HepG2 (cell line): ENCODE measurements around the gene RING1. TPM values are rescaled to one million over a fixed set of nuclear protein-coding genes. Genes with fewer than 3 reads are reported as not detected.

ENCODE experiments used
- ATAC-seq: fragments of 200-7000 bp; cut with Tn5 transposase; 3 replicates; pipeline ENCODE4 v1.9.1; 2020; ENCODE audit warnings: mild to moderate bottlenecking, moderate library complexity
- BruUV-seq: library from RNA; stranded (reverse); fragments of 400-500 nt; replicated peaks from 2 replicates; lab custom pipeline; 2021; lab: Mats Ljungman, UMichigan
- CTCF ChIA-PET: fragments of 300-600 bp; formaldehyde crosslinking; extraction: SDS; loops from one replicate; lab custom pipeline; 2021; ENCODE audit warnings: low total read pairs, inconsistent platforms, low intra/inter-chr PET ratio; lab: Yijun Ruan, JAX
- POLR2A ChIA-PET: fragments of 350-600 bp; sonication (Branson Sonifier 250); formaldehyde crosslinking; loops from one replicate; lab custom pipeline; 2020; ENCODE audit warnings: antibody characterized with exemption, inconsistent platforms; lab: Yijun Ruan, JAX
- DNase-seq: peaks from one replicate; pipeline ENCODE4 v3.0.0-alpha.2; 2015; ENCODE audit warnings: low spot score
- FAIRE-seq: peaks from 3 replicates; lab custom pipeline; 2011; peaks lifted over from hg19 to GRCh38; lab: Jason Lieb, UNC
- H2AFZ ChIP-seq: one replicate; pipeline ENCODE4 v1.6.1; 2011; ENCODE audit warnings: low read length, inconsistent platforms
- H3K27ac ChIP-seq: fragments of 300-600 bp; 3 replicates; pipeline ENCODE4 v1.8.0; 2011; ENCODE audit warnings: mixed run types, mild to moderate bottlenecking, mixed read lengths, low read length, inconsistent platforms; ENCODE audit not compliant: insufficient read depth; ENCODE audit errors: extremely low read length
- H3K27me3 ChIP-seq, 2 experiments: fragments of 200-600 bp in 1 of 2; 2 replicates in 1 of 2; 3 replicates in 1 of 2; pipeline versions ENCODE4 v1.6.0 to v1.8.0; 2011; ENCODE audit warnings: low read length in 2 of 2, mild to moderate bottlenecking in 2 of 2, moderate library complexity in 2 of 2, inconsistent platforms in 1 of 2; ENCODE audit not compliant: insufficient read depth in 2 of 2, control insufficient read depth in 1 of 2
- H3K36me3 ChIP-seq, 2 experiments: fragments of 200-600 bp in 1 of 2; replicated peaks in 1 of 2; 2 replicates in 1 of 2; 3 replicates in 1 of 2; pipeline versions ENCODE4 v1.5.1 to v1.8.0; 2011; ENCODE audit warnings: low read length in 2 of 2, inconsistent platforms in 1 of 2; ENCODE audit not compliant: insufficient read depth in 2 of 2, control insufficient read depth in 1 of 2
- H3K4me1 ChIP-seq: 2 replicates; pipeline ENCODE4 v1.5.1; 2012; ENCODE audit warnings: low read length, inconsistent platforms; ENCODE audit not compliant: insufficient read depth
- H3K4me2 ChIP-seq: 2 replicates; pipeline ENCODE4 v1.6.0; 2011; ENCODE audit warnings: low read depth, low read length, inconsistent platforms
- H3K4me3 ChIP-seq, 3 experiments: fragments of 200-600 bp in 1 of 3; sonication (generic), shearing (Covaris generic) in 1 of 3; replicated peaks in 1 of 3; 2 replicates each; pipeline ENCODE4 v1.5.1; 2011 to 2016; ENCODE audit warnings: low read length in 3 of 3, inconsistent platforms in 2 of 3, low read depth in 2 of 3, mild to moderate bottlenecking in 2 of 3, control low read depth in 1 of 3, mixed read lengths in 1 of 3; ENCODE audit not compliant: insufficient read depth in 1 of 3
- H3K79me2 ChIP-seq: one replicate; pipeline ENCODE4 v1.6.1; 2011; ENCODE audit warnings: low read length, inconsistent platforms; ENCODE audit not compliant: insufficient read depth
- H3K9ac ChIP-seq: 2 replicates; pipeline ENCODE4 v1.6.0; 2011; ENCODE audit warnings: mild to moderate bottlenecking, low read depth, low read length, inconsistent platforms; ENCODE audit not compliant: insufficient read depth
- H3K9me3 ChIP-seq: 2 replicates; pipeline ENCODE4 v1.5.1; 2012; ENCODE audit warnings: mild to moderate bottlenecking, low read length
- H4K20me1 ChIP-seq: 2 replicates; pipeline ENCODE4 v1.6.0; 2011; ENCODE audit warnings: inconsistent platforms, mild to moderate bottlenecking, low read length, moderate library complexity; ENCODE audit not compliant: insufficient read depth
- E2F1 ChIP-seq: sonication (generic); formaldehyde crosslinking; IDR thresholded peaks from 2 replicates; pipeline ENCODE4 v1.5.0; 2020; ENCODE audit warnings: missing genetic modification reagents
- ETS1 ChIP-seq: sonication (generic); formaldehyde crosslinking; IDR thresholded peaks from 2 replicates; pipeline ENCODE4 v1.4.0; 2020; ENCODE audit warnings: missing genetic modification reagents
- MEIS1 ChIP-seq: sonication (generic); formaldehyde crosslinking; IDR thresholded peaks from 2 replicates; pipeline ENCODE4 v1.9.0; 2021; ENCODE audit warnings: mild to moderate bottlenecking, missing genetic modification reagents, moderate library complexity, borderline replicate concordance
- MYPOP ChIP-seq: sonication (generic); formaldehyde crosslinking; IDR thresholded peaks from 2 replicates; pipeline ENCODE4 v1.8.1; 2023; ENCODE audit warnings: mild to moderate bottlenecking, moderate library complexity, missing genetic modification reagents
- SAFB2 ChIP-seq: sonication (generic); formaldehyde crosslinking; IDR thresholded peaks from 2 replicates; pipeline ENCODE4 v1.5.1; 2020; ENCODE audit warnings: missing genetic modification reagents, low read depth, mild to moderate bottlenecking, borderline replicate concordance
- ZNF547 ChIP-seq: sonication (generic); formaldehyde crosslinking; IDR thresholded peaks from 2 replicates; pipeline ENCODE4 v1.5.1; 2020; ENCODE audit warnings: mild to moderate bottlenecking, missing genetic modification reagents
- ZNF598 ChIP-seq: sonication (generic); formaldehyde crosslinking; IDR thresholded peaks from 2 replicates; pipeline ENCODE4 v1.5.1; 2020; ENCODE audit warnings: mild to moderate bottlenecking, missing genetic modification reagents, borderline replicate concordance
- WGBS: methylation state at CpG from one replicate; pipeline ENCODE4 v1.1.6; 2017; ENCODE audit warnings: low lambda C conversion rate; 5-methylcytosine and 5-hydroxymethylcytosine counted together
- in situ Hi-C: cut with HindIII; loops from 2 replicates; pipeline ENCODE4 v1.10.0; 2017; ENCODE audit warnings: low pct_unique_long_range_greater_than_20kb; ENCODE audit not compliant: extremely low pct_ligation_motif_present
- intact Hi-C: fragments of 100-400 bp; cut with micrococcal nuclease; formaldehyde crosslinking; loops from one replicate; pipeline ENCODE4 v1.10.0; 2022; ENCODE audit not compliant: unreplicated experiment
- polyA plus RNA-seq, 8 experiments: library from polyadenylated mRNA; depleted of rRNA in 3 of 8; stranded (reverse) in 7 of 8; unstranded in 1 of 8; fragments of >200 nt; fragmentation: Illumina TruSeq in 4 of 8; extraction: Trizol in 4 of 8; gene quantifications; 2 replicates each; pipeline versions ENCODE4 v1.2.1 to v1.2.3, GENCODE V29; 2011 to 2016; ENCODE audit warnings: low read depth in 4 of 8, missing spikeins in 1 of 8, mixed read lengths in 1 of 8; ENCODE audit not compliant: insufficient read depth in 1 of 8
- total RNA-seq, 5 experiments: library from RNA; depleted of rRNA; stranded (reverse); fragments of >200 nt; fragmentation: Illumina TruSeq; extraction: Trizol; gene quantifications; 2 replicates each; pipeline ENCODE4 v1.2.3, GENCODE V29; 2016; ENCODE audit warnings: low read depth in 1 of 5
- TF ChIP-seq, protein P1 (sequence below): sonication (generic); formaldehyde crosslinking; IDR thresholded peaks from 2 replicates; pipeline ENCODE4 v1.5.1; 2020; ENCODE audit warnings: missing genetic modification reagents, mild to moderate bottlenecking, borderline replicate concordance

Gene RING1
- total and polyA plus RNA-seq, 2 of the 13 experiments (the other 11 are each of a cell fraction or from before 2014, with no cell fraction given) = 23.9 to 33.6 TPM

- Histone ChIP-seq H3K9me3 (no peaks in the 10 kb centered on the region), H3K36me3 (peaks cover 10 to 28% of the 10 kb centered on the region in 2 experiments), H3K79me2 (peaks cover 44% of the 10 kb centered on the region), H3K4me1 (peaks cover 73% of the 10 kb centered on the region), H3K27me3 (peaks cover 0 to 4% of the 10 kb centered on the region in 2 experiments; a peak in 1 of 5 replicates), H3K9ac (peak overlapping the region; percentile 99), H3K27ac (peak overlapping the region; percentile 99), H3K4me2 (peak overlapping the region; percentile 99), H3K4me3 (peak overlapping the region; percentile 87 to 93 (median 93)), H4K20me1 (peaks cover 27% of the 10 kb centered on the region), H2AFZ (no peak overlapping the region)
- FAIRE-seq (no peak), DNase-seq (no peak), ATAC-seq (no peak)
- intact Hi-C loops = loop anchor here (1.0 to 2.0 kb wide), 2 partner anchors 47 to 69 kb away; partner anchors contain the start of gene VPS52
- ChIA-PET POLR2A (no interaction called here), CTCF (no interaction called here)
- TF ChIP-seq MEIS1 = 0 out of 2 replicates have a peak, but pooled peaks have one; percentile 46
- 0 out of 2 replicates have a peak, but pooled peaks have one; percentile 2 for TF ChIP-seq MYPOP (CRISPR knock-in tag)
- peak; percentile 37; the same call in 1 of the 2 replicates for TF ChIP-seq ZNF598
- TF ChIP-seq ZNF547 = 0 out of 2 replicates have a peak, but pooled peaks have one; percentile 52
- TF ChIP-seq, protein P1, sequence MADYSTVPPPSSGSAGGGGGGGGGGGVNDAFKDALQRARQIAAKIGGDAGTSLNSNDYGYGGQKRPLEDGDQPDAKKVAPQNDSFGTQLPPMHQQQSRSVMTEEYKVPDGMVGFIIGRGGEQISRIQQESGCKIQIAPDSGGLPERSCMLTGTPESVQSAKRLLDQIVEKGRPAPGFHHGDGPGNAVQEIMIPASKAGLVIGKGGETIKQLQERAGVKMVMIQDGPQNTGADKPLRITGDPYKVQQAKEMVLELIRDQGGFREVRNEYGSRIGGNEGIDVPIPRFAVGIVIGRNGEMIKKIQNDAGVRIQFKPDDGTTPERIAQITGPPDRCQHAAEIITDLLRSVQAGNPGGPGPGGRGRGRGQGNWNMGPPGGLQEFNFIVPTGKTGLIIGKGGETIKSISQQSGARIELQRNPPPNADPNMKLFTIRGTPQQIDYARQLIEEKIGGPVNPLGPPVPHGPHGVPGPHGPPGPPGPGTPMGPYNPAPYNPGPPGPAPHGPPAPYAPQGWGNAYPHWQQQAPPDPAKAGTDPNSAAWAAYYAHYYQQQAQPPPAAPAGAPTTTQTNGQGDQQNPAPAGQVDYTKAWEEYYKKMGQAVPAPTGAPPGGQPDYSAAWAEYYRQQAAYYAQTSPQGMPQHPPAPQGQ (CRISPR knock-in tag) = 0 out of 2 replicates have a peak, but pooled peaks have one; percentile 17
- no peak for TF ChIP-seq E2F1 (CRISPR knock-in tag)
- no peak for TF ChIP-seq ETS1
- TF ChIP-seq SAFB2 (CRISPR knock-in tag) = no peak
- WGBS = 71% methylated on average over 6 of the region's 6 CpGs
- in situ Hi-C loops = loop anchor here (5.0 to 10.0 kb wide), 3 partner anchors 45 to 213 kb away; partner anchors contain the start of genes CUTA, PHF1 and RGL2
- no TSS peak for BruUV-seq
Observed at GRCh38 chr6:33201935-33202334, 6.4 kb upstream of the RING1 start.
